ENCODE results near the gene CABP2. TPM values are rescaled to one million over a fixed set of nuclear protein-coding genes. Genes with fewer than 3 reads are reported as not detected.

The CABP2 gene
- total RNA-seq, 4 donors from 2014 or later, result not detected

DNA sequence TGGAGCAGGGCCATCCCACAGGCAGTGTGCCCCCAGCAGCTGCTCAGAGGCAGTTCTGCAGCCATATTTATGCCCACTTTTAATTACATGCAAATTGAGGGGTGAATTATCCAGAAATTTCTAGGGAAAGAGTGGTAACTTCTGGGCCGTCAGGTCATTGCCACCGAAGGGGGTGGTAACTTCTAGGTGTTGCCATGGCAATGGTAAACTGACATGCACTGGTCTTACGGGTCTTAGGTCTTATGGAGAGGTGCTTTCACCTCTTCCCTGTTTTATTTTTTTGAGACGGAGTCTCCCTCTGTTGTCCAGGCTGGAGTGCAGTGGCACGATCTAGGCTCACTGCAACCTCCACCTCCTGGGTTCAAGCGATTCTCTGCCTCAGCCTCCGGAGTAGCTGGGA, 50.4 kb downstream of the CABP2 start:
- H3K4me1 ChIP-seq, result peaks cover 6 to 17% (median 16%) of the 10 kb centered on the region in 4 donors
- H3K4me3 ChIP-seq, result no peak overlapping the region
- intact Hi-C loops (cut with DNase I), result no loop called here
- no peaks in the 10 kb centered on the region for H3K36me3 ChIP-seq
- DNase-seq (ENCODE audit: extremely low spot score), result no peak
- TF ChIP-seq, protein P1, sequence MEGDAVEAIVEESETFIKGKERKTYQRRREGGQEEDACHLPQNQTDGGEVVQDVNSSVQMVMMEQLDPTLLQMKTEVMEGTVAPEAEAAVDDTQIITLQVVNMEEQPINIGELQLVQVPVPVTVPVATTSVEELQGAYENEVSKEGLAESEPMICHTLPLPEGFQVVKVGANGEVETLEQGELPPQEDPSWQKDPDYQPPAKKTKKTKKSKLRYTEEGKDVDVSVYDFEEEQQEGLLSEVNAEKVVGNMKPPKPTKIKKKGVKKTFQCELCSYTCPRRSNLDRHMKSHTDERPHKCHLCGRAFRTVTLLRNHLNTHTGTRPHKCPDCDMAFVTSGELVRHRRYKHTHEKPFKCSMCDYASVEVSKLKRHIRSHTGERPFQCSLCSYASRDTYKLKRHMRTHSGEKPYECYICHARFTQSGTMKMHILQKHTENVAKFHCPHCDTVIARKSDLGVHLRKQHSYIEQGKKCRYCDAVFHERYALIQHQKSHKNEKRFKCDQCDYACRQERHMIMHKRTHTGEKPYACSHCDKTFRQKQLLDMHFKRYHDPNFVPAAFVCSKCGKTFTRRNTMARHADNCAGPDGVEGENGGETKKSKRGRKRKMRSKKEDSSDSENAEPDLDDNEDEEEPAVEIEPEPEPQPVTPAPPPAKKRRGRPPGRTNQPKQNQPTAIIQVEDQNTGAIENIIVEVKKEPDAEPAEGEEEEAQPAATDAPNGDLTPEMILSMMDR (IDR thresholded peaks at IDR 0.05), result no peak
- TF ChIP-seq POLR2A (IDR thresholded peaks at IDR 0.05; ENCODE audit: low read depth), result no peak
- no peak for TF ChIP-seq EP300 (IDR thresholded peaks at IDR 0.05)
- no peak for TF ChIP-seq POLR2AphosphoS5 (IDR thresholded peaks at IDR 0.05)
- H3K27me3 ChIP-seq, result no peaks in the 10 kb centered on the region
- no peak overlapping the region for H3K27ac ChIP-seq (replicated peaks in 1 of 4)
- WGBS, result 84% methylated on average over 7 of the region's 7 CpGs
- no peaks in the 10 kb centered on the region for H3K9me3 ChIP-seq

DNA sequence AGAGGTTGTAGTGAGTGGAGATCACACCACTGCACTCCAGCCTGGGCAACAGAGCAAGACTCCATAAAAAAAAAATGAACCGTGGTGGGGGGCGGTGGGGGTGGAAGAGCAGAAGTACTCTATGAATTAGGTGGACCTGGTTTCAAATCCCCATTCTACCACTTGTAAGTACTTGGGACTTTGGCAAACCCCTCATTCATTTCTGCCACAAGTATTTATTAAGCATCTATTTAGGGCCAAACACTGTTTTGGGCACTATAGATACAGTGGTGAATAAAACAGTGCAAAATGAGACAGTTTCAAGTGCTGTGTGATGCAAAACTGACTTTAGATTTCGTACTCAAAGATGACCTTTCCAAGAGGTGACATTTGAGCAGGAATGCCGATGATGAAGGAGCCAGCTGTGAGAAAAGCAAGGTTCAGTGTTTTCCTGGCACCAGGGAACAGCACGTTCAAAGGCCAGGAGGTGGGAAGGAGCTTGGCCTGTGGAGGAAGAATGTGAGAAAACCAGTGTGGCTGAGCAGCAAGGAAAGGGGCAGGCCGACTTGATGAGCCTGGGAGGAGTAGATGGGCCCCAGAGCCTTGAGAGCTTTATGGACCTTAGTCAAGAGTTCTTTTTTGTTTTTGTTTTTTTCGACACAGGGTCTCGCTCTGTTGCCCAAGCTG, 52.8 kb downstream of the CABP2 start:
- Histone ChIP-seq H3K27me3 (no peaks in the 10 kb centered on the region), H3K9me3 (no peaks in the 10 kb centered on the region), H3K36me3 (no peaks in the 10 kb centered on the region), H3K4me3 (no peak overlapping the region), H3K4me1 (peaks cover 15 to 40% (median 34%) of the 10 kb centered on the region in 4 donors), H3K27ac (replicated peaks in 1 of 4) (peak overlapping the region in 1 of 4 donors; percentile 90)
- intact Hi-C loops (cut with DNase I), result no loop called here
- DNase-seq (ENCODE audit: extremely low spot score), result no peak
- TF ChIP-seq, protein P1 (IDR thresholded peaks at IDR 0.05), result no peak
- TF ChIP-seq POLR2AphosphoS5 (IDR thresholded peaks at IDR 0.05) (no peak), EP300 (IDR thresholded peaks at IDR 0.05) (no peak)
- 88% methylated on average over 8 of the region's 8 CpGs for WGBS

DNA sequence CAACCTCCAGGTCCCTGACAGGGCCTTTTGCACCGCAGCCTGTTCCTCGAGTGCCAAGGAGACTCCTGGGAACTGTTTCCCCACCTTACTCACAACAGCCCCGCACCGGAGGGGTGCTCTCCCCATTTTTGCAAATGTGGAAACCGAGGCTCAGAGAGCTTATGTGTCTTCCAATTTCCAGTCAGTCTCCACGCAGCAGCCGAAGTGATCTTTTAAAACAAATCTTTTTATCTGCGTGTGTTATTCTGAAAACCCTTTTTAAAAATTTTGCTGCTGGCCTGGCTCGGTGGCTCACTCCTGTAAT, 53.8 kb downstream of the CABP2 start:
- no peaks in the 10 kb centered on the region for H3K27me3 ChIP-seq
- TF ChIP-seq POLR2A (IDR thresholded peaks at IDR 0.05; ENCODE audit: low read depth) (peak; percentile 41), POLR2AphosphoS5 (IDR thresholded peaks at IDR 0.05) (no peak)
- no peaks in the 10 kb centered on the region for H3K36me3 ChIP-seq
- DNase-seq (ENCODE audit: extremely low spot score), result no peak
- intact Hi-C loops (cut with DNase I), result loop anchor here (5.0 kb wide), 1 partner anchor 67 kb away; the partner anchor contains the start of genes PPP1CA and TBC1D10C
- peak overlapping the region; percentile 71 to 95 (median 88) for H3K4me3 ChIP-seq
- 17% methylated on average over 6 of the region's 9 CpGs for whole genome bisulfite sequencing
- no peaks in the 10 kb centered on the region for H3K9me3 ChIP-seq
- peak overlapping the region; percentile 89 to 93 (median 92) for H3K27ac ChIP-seq (replicated peaks in 1 of 4)
- peaks cover 22 to 48% (median 43%) of the 10 kb centered on the region in 4 donors for H3K4me1 ChIP-seq

Small RNA genes within 50 kb of the gene (small RNA-seq; reads per million reads assigned to genes)
- 0 to 0.25 (median 0) reads per million in 3 donors for gene MIR6752

Other genes starting within 250 kb of the CABP2 start
- gene ANKRD13D, start 234.1 kb downstream of the CABP2 start, total RNA-seq, result 10 to 100 TPM; 27.7 to 53.0 (median 39.5) TPM
- 10 to 100 TPM; 28.2 to 51.5 (median 44.0) TPM for gene SSH3, start 219.9 kb downstream of the CABP2 start, total RNA-seq
- 100 to 1,000 TPM in 1 of 4 donors, 10 to 100 TPM in 3; 77.2 to 106 (median 83.1) TPM for gene POLD4, start 169.9 kb downstream of the CABP2 start, total RNA-seq
- 10 to 100 TPM in 3 of 4 donors, 1 to 10 TPM in 1; 8.3 to 28.3 (median 11.8) TPM for gene CLCF1, start 149.8 kb downstream of the CABP2 start, total RNA-seq
- 10 to 100 TPM; 10.7 to 16.7 (median 12.7) TPM for gene RAD9A, start 131.5 kb downstream of the CABP2 start, total RNA-seq
- 10 to 100 TPM; 56.9 to 87.3 (median 78.7) TPM for gene PPP1CA, start 121.6 kb downstream of the CABP2 start, total RNA-seq
- 1 to 10 TPM in 3 of 4 donors, under 1 TPM in 1; 0.57 to 2.8 (median 1.2) TPM for gene TBC1D10C, start 119.4 kb downstream of the CABP2 start, total RNA-seq
- 1 to 10 TPM in 2 of 4 donors, under 1 TPM in 2; 0.83 to 1.9 (median 1.2) TPM for gene CARNS1, start 107.8 kb downstream of the CABP2 start, total RNA-seq
- gene RPS6KB2, start 95.0 kb downstream of the CABP2 start, total RNA-seq, result 10 to 100 TPM; 34.0 to 51.0 (median 48.0) TPM
- 1 to 10 TPM; 2.4 to 8.9 (median 3.6) TPM for gene PTPRCAP, start 85.8 kb downstream of the CABP2 start, total RNA-seq
- gene CORO1B, start 80.0 kb downstream of the CABP2 start, total RNA-seq, result 10 to 100 TPM; 48.6 to 87.1 (median 70.7) TPM
- gene GPR152, start 70.7 kb downstream of the CABP2 start, total RNA-seq, result not detected
- gene CABP4, start 68.1 kb downstream of the CABP2 start, total RNA-seq, result 1 to 10 TPM in 2 of 4 donors, under 1 TPM in 2; 0.50 to 2.9 (median 1.5) TPM
- 10 to 100 TPM; 36.1 to 48.7 (median 46.2) TPM for gene TMEM134, start 54.2 kb downstream of the CABP2 start, total RNA-seq
- 100 to 1,000 TPM in 3 of 4 donors, 10 to 100 TPM in 1; 68.1 to 121 (median 108) TPM for gene AIP, start 40.4 kb downstream of the CABP2 start, total RNA-seq
- gene PITPNM1, start 18.1 kb downstream of the CABP2 start, total RNA-seq, result 10 to 100 TPM; 11.6 to 23.6 (median 15.3) TPM
- gene CDK2AP2, start 15.3 kb downstream of the CABP2 start, total RNA-seq, result 100 to 1,000 TPM in 1 of 4 donors, 10 to 100 TPM in 3; 61.0 to 111 (median 67.8) TPM
- 100 to 1,000 TPM; 469 to 810 (median 596) TPM for gene GSTP1, start 60.4 kb upstream of the CABP2 start, total RNA-seq
- gene NDUFV1, start 83.5 kb upstream of the CABP2 start, total RNA-seq, result 100 to 1,000 TPM; 196 to 252 (median 212) TPM
- 1 to 10 TPM; 1.9 to 4.8 (median 3.5) TPM for gene NUDT8, start 106.5 kb upstream of the CABP2 start, total RNA-seq
- gene TBX10, start 116.3 kb upstream of the CABP2 start, total RNA-seq, result not detected
- gene ACY3, start 127.3 kb upstream of the CABP2 start, total RNA-seq, result not detected
- not detected for gene ALDH3B2, start 151.2 kb upstream of the CABP2 start, total RNA-seq